IMR-90 (cell line): Measurements from ENCODE around the gene TRIM44. TPM values are rescaled to one million over a fixed set of nuclear protein-coding genes. Genes with fewer than 3 reads are reported as not detected.

Source experiments
- ATAC-seq: fragments of 200-7000 bp; cut with Tn5 transposase; 2 replicates; pipeline ENCODE4 v1.9.1; 2020; ENCODE audit warnings: low read depth, mild to moderate bottlenecking, moderate library complexity
- BruUV-seq: library from RNA; stranded (reverse); fragments of 400-500 nt; replicated peaks from 2 replicates; lab custom pipeline; 2021; lab: Mats Ljungman, UMichigan
- CTCF ChIA-PET: fragments of 300-600 bp; formaldehyde crosslinking; extraction: SDS; loops from one replicate; lab custom pipeline; 2021; ENCODE audit warnings: antibody characterized with exemption; lab: Yijun Ruan, JAX
- POLR2A ChIA-PET: fragments of 300-600 bp; sonication (Branson Sonifier 250); formaldehyde crosslinking; loops from one replicate; lab custom pipeline; 2022; ENCODE audit warnings: antibody characterized with exemption; ENCODE audit not compliant: unreplicated experiment; lab: Charles Lee
- DNase-seq: peaks from one replicate; pipeline ENCODE4 v3.0.0; 2013
- H2AFZ ChIP-seq: replicated peaks from 2 replicates; pipeline ENCODE3; 2013; ENCODE audit warnings: low read length, mild to moderate bottlenecking; ENCODE audit not compliant: poor library complexity
- H2AK5ac ChIP-seq: 2 replicates; pipeline ENCODE4 v1.6.1; 2013; ENCODE audit warnings: low read depth, low read length, inconsistent platforms
- H2AK9ac ChIP-seq: replicated peaks from 2 replicates; pipeline ENCODE3; 2013; ENCODE audit warnings: mild to moderate bottlenecking, low read depth, low read length, moderate library complexity; ENCODE audit not compliant: poor library complexity
- H2BK120ac ChIP-seq: 2 replicates; pipeline ENCODE4 v1.6.1; 2013; ENCODE audit warnings: low read depth, low read length, inconsistent platforms
- H2BK15ac ChIP-seq: 3 replicates; pipeline ENCODE4 v1.6.1; 2013; ENCODE audit warnings: low read depth, low read length, inconsistent platforms
- H2BK20ac ChIP-seq: 2 replicates; pipeline ENCODE4 v1.6.1; 2013; ENCODE audit warnings: low read depth, mild to moderate bottlenecking, inconsistent platforms, low read length, moderate library complexity
- H2BK5ac ChIP-seq: 2 replicates; pipeline ENCODE4 v1.6.1; 2013; ENCODE audit warnings: mild to moderate bottlenecking, low read depth, low read length, inconsistent platforms; ENCODE audit not compliant: poor library complexity, severe bottlenecking
- H3K14ac ChIP-seq: replicated peaks from 2 replicates; pipeline ENCODE4 v1.6.1; 2013; ENCODE audit warnings: low read depth, low read length, inconsistent platforms
- H3K18ac ChIP-seq: 2 replicates; pipeline ENCODE4 v1.6.1; 2013; ENCODE audit warnings: low read depth, low read length, control low read depth
- H3K23ac ChIP-seq: 2 replicates; pipeline ENCODE4 v1.6.1; 2013; ENCODE audit warnings: low read depth, low read length, inconsistent platforms
- H3K27ac ChIP-seq: 2 replicates; pipeline ENCODE4 v1.5.1; 2013; ENCODE audit warnings: mild to moderate bottlenecking, control low read depth, low read length; ENCODE audit not compliant: insufficient read depth
- H3K27me3 ChIP-seq: 2 replicates; pipeline ENCODE4 v1.6.1; 2013; ENCODE audit warnings: low read length; ENCODE audit not compliant: control insufficient read depth, insufficient read depth
- H3K36me3 ChIP-seq: 2 replicates; pipeline ENCODE4 v1.6.1; 2013; ENCODE audit warnings: low read length, mixed read lengths; ENCODE audit not compliant: control insufficient read depth, insufficient read depth
- H3K4ac ChIP-seq: 2 replicates; pipeline ENCODE4 v1.6.1; 2013; ENCODE audit warnings: low read depth, low read length, inconsistent platforms
- H3K4me1 ChIP-seq: 2 replicates; pipeline ENCODE4 v1.6.1; 2013; ENCODE audit warnings: low read length, mixed read lengths; ENCODE audit not compliant: control insufficient read depth, insufficient read depth
- H3K4me2 ChIP-seq: 2 replicates; pipeline ENCODE4 v1.6.1; 2013; ENCODE audit warnings: low read depth, mild to moderate bottlenecking, control low read depth, low read length, moderate library complexity
- H3K4me3 ChIP-seq: 2 replicates; pipeline ENCODE4 v1.5.1; 2013; ENCODE audit warnings: low read depth, mild to moderate bottlenecking, control low read depth, low read length, moderate library complexity; ENCODE audit not compliant: insufficient read depth
- H3K56ac ChIP-seq: 2 replicates; pipeline ENCODE4 v1.6.1; 2013; ENCODE audit warnings: low read length, inconsistent platforms; ENCODE audit not compliant: insufficient read depth; ENCODE audit errors: extremely low read depth
- H3K79me1 ChIP-seq, 2 experiments: 2 replicates each; pipeline ENCODE4 v1.6.1; 2013; ENCODE audit warnings: low read length in 2 of 2, inconsistent platforms in 1 of 2, low read depth in 1 of 2
- H3K9ac ChIP-seq: 2 replicates; pipeline ENCODE4 v1.6.1; 2013; ENCODE audit warnings: low read depth, low read length, control low read depth
- H3K9me1 ChIP-seq: 2 replicates; pipeline ENCODE4 v1.6.1; 2013; ENCODE audit warnings: low read length, inconsistent platforms; ENCODE audit not compliant: insufficient read depth
- H3K9me3 ChIP-seq: 2 replicates; pipeline ENCODE4 v1.6.1; 2013; ENCODE audit warnings: low read length; ENCODE audit not compliant: control insufficient read depth, insufficient read depth
- H4K20me1 ChIP-seq: 2 replicates; pipeline ENCODE4 v1.6.1; 2013; ENCODE audit warnings: low read length, inconsistent platforms; ENCODE audit not compliant: insufficient read depth
- H4K5ac ChIP-seq: 2 replicates; pipeline ENCODE4 v1.6.1; 2013; ENCODE audit warnings: mild to moderate bottlenecking, low read depth, low read length, control low read depth
- H4K8ac ChIP-seq, 2 experiments: 2 replicates each; pipeline ENCODE4 v1.6.1; 2013; ENCODE audit warnings: low read depth in 2 of 2, low read length in 2 of 2, control low read depth in 1 of 2, inconsistent platforms in 1 of 2
- H4K91ac ChIP-seq: 2 replicates; pipeline ENCODE4 v1.6.1; 2013; ENCODE audit warnings: low read depth, low read length, inconsistent platforms; ENCODE audit not compliant: insufficient read depth
- CHD1 ChIP-seq: IDR thresholded peaks from 2 replicates; pipeline ENCODE4 v1.6.1; 2012; ENCODE audit warnings: low read depth, low read length, improper control_type of control experiment
- ELK1 ChIP-seq: fragments of 150-350 bp; IDR thresholded peaks from 2 replicates; pipeline ENCODE4 v1.6.1; 2016; ENCODE audit warnings: low read depth, mild to moderate bottlenecking, low read length, moderate library complexity, borderline replicate concordance
- FOS ChIP-seq: fragments of 150-350 bp; IDR thresholded peaks from 2 replicates; pipeline ENCODE4 v1.6.1; 2016; ENCODE audit warnings: low read depth, low read length
- MAFK ChIP-seq: IDR thresholded peaks from 2 replicates; pipeline ENCODE4 v1.6.1; 2012; ENCODE audit warnings: low read depth, low read length, improper control_type of control experiment
- MAZ ChIP-seq: IDR thresholded peaks from 2 replicates; pipeline ENCODE4 v1.6.1; 2012; ENCODE audit warnings: low read depth, mild to moderate bottlenecking, low read length, improper control_type of control experiment, moderate library complexity, borderline replicate concordance
- MXI1 ChIP-seq: IDR thresholded peaks from 2 replicates; pipeline ENCODE4 v1.6.1; 2012; ENCODE audit warnings: low read depth, mild to moderate bottlenecking, low read length, moderate library complexity, borderline replicate concordance
- NFE2L2 ChIP-seq: fragments of 150-350 bp; IDR thresholded peaks from 2 replicates; pipeline ENCODE4 v1.6.1; 2016; ENCODE audit warnings: low read depth, mild to moderate bottlenecking, low read length
- SMC3 ChIP-seq: fragments of 150-350 bp; IDR thresholded peaks from 2 replicates; pipeline ENCODE4 v1.6.1; 2016; ENCODE audit warnings: low read depth, mild to moderate bottlenecking, antibody characterized with exemption, low read length, moderate library complexity
- WGBS, 2 experiments: methylation state at CpG; one replicate each; pipeline versions ENCODE4 v1.1.5 to v1.1.7; 2013; ENCODE audit warnings: missing lambda C conversion rate in 2 of 2; ENCODE audit not compliant: insufficient read length in 1 of 2; ENCODE audit errors: extremely low coverage in 2 of 2; 5-methylcytosine and 5-hydroxymethylcytosine counted together
- dilution Hi-C: fragments of 300-500 bp; cut with HindIII; formaldehyde crosslinking; loops from one replicate; pipeline ENCODE4 v1.14.3; 2018; ENCODE audit warnings: low sequenced_read_pairs; ENCODE audit not compliant: unreplicated experiment
- in situ Hi-C: fragments of 300-500 bp; cut with MboI; formaldehyde crosslinking; loops from 3 replicates; pipeline ENCODE4 v1.14.3; 2019; ENCODE audit warnings: low sequenced_read_pairs, inconsistent platforms, mixed read lengths
- intact Hi-C: fragments of 100-400 bp; cut with micrococcal nuclease; formaldehyde crosslinking; loops from 2 replicates; pipeline ENCODE4 v1.10.0; 2022
- polyA plus RNA-seq, 3 experiments: library from polyadenylated mRNA; depleted of rRNA; stranded (reverse); fragments of >200 nt; gene quantifications; 2 replicates each; pipeline ENCODE4 v1.2.3, GENCODE V29; 2012; ENCODE audit warnings: low replicate concordance in 1 of 3
- total RNA-seq: library from RNA; depleted of rRNA; stranded (reverse); fragments of >200 nt; gene quantifications from 2 replicates; pipeline ENCODE4 v1.2.3, GENCODE V29; 2012

The TRIM44 gene
- total and polyA plus RNA-seq, 2 of the 4 experiments (the other 2 are of a cell fraction) = 50.7 to 104 TPM

GRCh38 chr11:35809561-35809960 is 147.0 kb downstream of the TRIM44 start:
- Histone ChIP-seq H2AK9ac (no peak overlapping the region), H3K23ac (no peak overlapping the region), H3K18ac (no peak overlapping the region), H4K91ac (no peak overlapping the region), H3K36me3 (peaks cover 3% of the 10 kb centered on the region; the same call in 1 of the 2 replicates), H3K9ac (no peak overlapping the region), H3K9me1 (peaks cover 7% of the 10 kb centered on the region; the same call in 1 of the 2 replicates), H3K4me1 (peaks cover 2% of the 10 kb centered on the region), H3K4ac (no peak overlapping the region), H2BK20ac (no peak overlapping the region), H3K79me1 (peaks cover 5 to 15% of the 10 kb centered on the region in 2 experiments; a peak in 3 of 4 replicates), H2BK15ac (no peak overlapping the region), H3K4me3 (no peak overlapping the region), H3K27me3 (no peaks in the 10 kb centered on the region), H3K9me3 (no peaks in the 10 kb centered on the region), H3K4me2 (no peak overlapping the region), H2AFZ (no peak overlapping the region), H2BK5ac (no peak overlapping the region), H3K56ac (no peak overlapping the region), H4K8ac (no peak overlapping the region), H3K14ac (no peak overlapping the region), H3K27ac (no peak overlapping the region), H4K20me1 (peaks cover 2% of the 10 kb centered on the region; the same call in 1 of the 2 replicates), H4K5ac (no peak overlapping the region), H2BK120ac (no peak overlapping the region), H2AK5ac (no peak overlapping the region)
- no TSS peak for BruUV-seq
- TF ChIP-seq ELK1 (no peak), MAZ (no peak), SMC3 (no peak), NFE2L2 (no peak), MAFK (no peak), FOS (no peak), MXI1 (no peak), CHD1 (no peak)
- WGBS, 2 experiments = no CpG with 5 or more reads among the region's 4 CpGs
- in situ Hi-C loops = loop anchor here (25.0 kb wide), 1 partner anchor 678 kb away; no protein-coding TSS in a partner anchor
- dilution Hi-C loops = no loop called here
- DNase-seq (no peak), ATAC-seq (no peak)
- intact Hi-C loops = no loop called here
- ChIA-PET POLR2A (no interaction called here), CTCF (interaction anchor here (1.4 kb wide), 1 partner anchor 13 kb away, joined by 6 read pairs; no protein-coding TSS in a partner anchor)
